HG03097 (cell line): ENCODE data around the gene SLC6A6.
"Not testable (repeated sequence)": the region's sequence is repeated elsewhere in the genome, so short reads cannot be mapped to it uniquely, and the experiment has no call there.

ENCODE experiments used
- ATAC-seq: cut with Tn5 transposase; IDR thresholded peaks from one replicate; pipeline ENCODE4 v1.9.1; 2021; ENCODE audit not compliant: unreplicated experiment, low FRiP score

Gene SLC6A6

DNA sequence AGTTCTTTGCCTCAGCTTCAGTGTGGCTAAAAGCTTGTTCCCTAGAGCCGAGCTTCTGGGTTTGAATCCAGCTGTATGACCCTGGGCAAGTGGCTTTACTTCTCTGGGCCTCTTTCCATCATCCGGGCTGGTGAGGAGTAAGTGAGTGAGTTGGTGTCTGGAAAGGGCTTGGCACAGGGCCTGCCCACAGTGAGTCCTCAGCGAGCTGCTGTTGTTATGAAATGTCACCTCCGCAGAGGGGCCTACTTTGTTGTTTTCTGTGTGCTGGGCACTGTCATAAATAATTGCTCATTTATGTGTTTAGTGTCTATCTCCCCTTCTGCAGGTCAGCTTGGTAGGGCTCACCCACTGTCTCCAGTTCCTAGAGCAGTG lies 31.7 kb downstream of the SLC6A6 start:
- ATAC-seq: no peak

DNA sequence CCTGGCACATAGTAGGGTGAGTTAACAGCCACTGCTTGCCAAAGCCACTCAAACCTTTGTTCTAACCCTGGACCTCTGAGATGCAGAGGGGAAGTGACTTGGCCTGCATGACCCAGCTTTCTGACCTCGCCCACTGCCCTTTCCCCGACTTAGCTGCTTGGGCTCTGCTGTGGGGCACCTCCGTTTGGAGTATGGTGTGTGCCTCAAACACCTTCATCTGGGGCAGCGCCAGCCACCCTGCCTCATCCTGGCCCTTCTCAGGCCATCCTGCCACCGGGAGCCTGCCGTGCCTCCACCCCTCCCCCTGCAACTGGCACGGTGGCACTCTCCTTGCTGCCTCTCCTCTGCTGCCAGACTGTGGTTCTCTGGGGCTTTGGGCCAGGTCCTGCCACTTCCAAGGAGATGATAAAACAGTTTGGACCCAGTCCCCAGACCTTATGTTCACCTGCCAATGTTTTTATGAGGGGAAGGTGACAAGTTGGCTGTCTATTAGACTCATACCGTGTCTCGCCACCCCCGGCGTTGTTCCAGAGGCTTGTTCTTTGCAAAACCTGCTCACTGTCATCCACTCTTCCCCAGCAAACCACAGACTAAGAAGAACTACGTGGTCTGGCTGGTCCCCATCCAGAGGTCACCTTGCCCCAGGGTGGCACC lies 32.2 kb downstream of the SLC6A6 start:
- ATAC-seq: no peak

- ATAC-seq: no peak
Observed at GRCh38 chr3:14435175-14436014, 33.0 kb downstream of the SLC6A6 start.

- ATAC-seq: no peak
Observed at GRCh38 chr3:14436954-14437281, 34.5 kb downstream of the SLC6A6 start.

DNA sequence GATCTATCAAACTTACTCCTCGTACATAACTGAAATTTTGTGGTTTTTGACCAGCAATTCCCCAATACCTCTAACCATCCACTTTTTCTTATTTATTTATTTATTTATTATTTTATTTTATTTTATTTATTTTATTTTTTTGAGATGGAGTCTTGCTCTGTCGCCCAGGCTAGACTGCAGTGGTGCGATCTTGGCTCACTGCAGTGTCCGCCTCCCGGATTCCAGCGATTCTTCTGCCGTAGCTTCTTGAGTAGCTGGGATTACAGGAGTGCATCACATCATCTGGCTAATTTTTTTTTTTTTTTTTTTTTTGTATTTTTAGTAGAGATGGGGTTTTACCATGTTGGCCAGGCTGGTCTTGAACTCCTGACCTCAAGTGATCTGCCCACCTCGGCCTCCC lies 35.3 kb downstream of the SLC6A6 start:
- ATAC-seq: not testable (repeated sequence)

- no peak for ATAC-seq
Observed at GRCh38 chr3:14438262-14438661, 35.9 kb downstream of the SLC6A6 start.

- no peak for ATAC-seq
Observed at GRCh38 chr3:14438929-14439328, 36.5 kb downstream of the SLC6A6 start.

GRCh38 chr3:14439501-14440167 lies 37.2 kb downstream of the SLC6A6 start:
- ATAC-seq: no peak

DNA sequence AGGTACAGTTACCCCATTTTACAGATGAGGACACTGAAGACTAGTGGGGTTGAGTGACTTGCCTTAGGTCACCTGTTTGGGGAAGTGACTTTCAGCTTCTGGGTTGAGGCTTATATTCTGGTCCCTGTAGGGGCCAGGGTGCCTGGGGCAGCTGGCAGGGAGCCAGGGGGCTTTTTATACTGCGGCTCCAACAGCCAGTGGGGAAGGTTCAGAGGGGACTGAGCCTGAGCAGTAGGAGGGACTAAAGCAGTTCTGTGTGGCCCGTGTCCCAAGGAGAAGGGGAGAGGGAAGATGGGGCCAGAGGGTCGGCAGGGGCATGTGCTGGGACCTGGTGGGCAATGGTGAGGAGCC lies 37.7 kb downstream of the SLC6A6 start:
- no peak for ATAC-seq

- no peak for ATAC-seq
Observed at GRCh38 chr3:14440531-14441239, 38.3 kb downstream of the SLC6A6 start.

DNA sequence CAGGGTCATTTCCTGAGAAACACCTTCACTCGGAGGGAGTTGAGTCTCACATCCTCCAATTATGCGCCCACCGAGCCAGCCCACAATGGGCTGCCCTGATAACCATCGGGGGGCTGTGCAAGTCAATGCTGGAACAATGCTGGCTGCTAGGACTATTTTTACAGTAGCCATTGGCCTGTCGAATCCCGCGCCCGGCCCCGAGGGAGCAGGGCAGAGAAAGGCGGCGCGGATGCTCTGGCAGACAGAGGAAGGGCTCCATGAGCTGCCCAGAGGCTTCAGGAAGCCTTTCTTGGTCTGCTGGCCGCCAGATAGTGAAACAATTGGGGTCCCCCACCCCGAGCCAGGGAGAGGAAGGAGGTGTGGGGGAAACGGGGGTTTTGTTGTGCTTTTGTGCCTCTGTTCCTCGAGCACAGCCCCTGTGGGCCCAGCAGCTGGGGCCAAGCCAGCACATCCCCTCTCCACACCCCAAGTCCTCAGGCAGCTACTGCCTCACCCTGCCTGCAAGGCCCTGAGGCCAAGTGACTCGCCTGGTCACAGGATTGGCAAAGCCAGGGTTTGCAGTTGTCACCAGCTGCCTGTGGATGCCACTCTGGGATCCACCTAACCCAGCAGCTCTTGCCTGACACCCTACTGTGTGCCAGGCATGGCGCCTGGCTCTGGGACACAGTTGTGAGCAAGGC lies 39.0 kb downstream of the SLC6A6 start:
- no peak for ATAC-seq

DNA sequence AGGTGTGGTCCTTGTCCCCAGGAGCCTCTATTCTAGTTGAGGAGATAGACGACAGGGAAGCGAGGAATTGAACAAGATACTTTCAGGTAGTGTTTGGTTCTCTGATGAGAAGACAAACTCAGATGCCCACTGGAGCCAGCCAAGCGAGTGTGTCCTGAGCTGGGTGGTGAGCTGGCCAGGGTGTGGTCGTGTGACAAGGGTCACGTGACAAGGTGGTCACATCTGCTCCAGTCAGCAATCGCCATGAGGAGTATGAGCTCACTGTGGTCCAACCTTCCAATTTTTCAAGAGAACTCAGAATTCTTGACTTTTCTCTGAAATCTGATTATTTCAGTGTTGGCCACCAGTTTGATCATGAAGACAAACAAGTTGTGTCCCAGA lies 39.5 kb downstream of the SLC6A6 start:
- no peak for ATAC-seq

DNA sequence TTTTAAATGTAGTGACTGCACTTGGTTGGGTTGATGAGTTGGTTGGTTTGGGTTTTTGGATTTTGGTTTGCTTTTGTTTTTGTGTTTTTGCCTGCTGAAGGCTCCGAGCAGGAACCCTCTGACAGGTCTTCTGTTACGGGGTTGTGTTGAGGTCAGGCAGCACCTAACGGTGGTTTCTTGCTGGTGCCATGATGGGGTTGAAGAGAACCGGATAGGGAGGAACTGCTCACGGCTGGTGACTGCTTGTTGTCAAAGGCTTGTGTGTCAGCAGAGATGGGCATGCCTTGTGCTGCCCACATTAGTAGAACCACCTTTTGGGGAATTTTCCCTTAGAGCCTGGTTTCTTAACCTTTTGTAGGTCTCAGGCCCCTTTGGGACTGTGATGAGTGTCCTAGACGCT lies 42.0 kb downstream of the SLC6A6 start:
- no peak for ATAC-seq

DNA sequence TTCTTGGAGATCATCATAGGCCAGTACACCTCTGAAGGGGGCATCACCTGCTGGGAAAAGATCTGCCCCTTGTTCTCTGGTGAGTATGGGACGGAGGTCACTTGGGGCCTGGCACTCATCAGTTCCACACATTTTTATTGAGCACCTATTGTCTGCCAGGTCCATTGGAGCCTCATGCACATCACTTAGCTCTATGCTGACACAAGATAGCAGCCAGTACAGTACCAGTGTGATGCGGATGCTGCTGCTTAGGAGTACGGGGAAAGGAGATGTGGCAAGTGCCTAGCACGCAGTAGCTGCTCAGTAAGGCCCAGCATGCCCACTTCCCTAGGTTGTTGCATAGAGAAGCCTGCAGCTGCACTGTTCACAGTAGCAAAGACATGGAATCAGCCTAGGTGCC lies 43.4 kb downstream of the SLC6A6 start:
- ATAC-seq: no peak

- ATAC-seq: no peak
Observed at GRCh38 chr3:14446988-14447570, 44.7 kb downstream of the SLC6A6 start.

DNA sequence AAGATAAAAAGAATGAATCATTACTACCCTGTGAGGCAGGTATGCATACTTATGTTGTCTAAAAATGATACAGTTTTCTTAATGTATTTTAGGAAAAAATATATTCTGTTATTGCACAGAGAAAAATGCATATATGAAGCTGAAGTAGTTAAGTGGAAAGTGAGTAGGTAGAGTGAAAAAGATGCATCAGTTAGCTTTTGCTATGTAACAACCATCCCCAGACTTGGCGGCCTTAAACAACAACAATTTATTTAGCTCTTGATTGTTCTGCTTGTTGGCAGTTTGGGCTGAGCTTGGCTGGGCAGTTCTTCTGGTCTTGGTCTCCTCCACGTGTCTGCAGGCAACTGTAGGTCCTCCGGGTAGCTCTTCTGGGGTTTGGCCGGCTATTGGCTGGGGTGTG lies 45.7 kb downstream of the SLC6A6 start:
- no peak for ATAC-seq

GRCh38 chr3:14448756-14449727 lies 46.6 kb downstream of the SLC6A6 start:
- ATAC-seq: no peak

GRCh38 chr3:14450506-14450905 lies 48.1 kb downstream of the SLC6A6 start:
- no peak for ATAC-seq

GRCh38 chr3:14450922-14451606 lies 48.7 kb downstream of the SLC6A6 start:
- ATAC-seq: no peak
